C4-2B (cell line): Measurements from ENCODE around the gene RFTN1.

ENCODE experiments used
- H3K27ac ChIP-seq: fragments of 450-650 bp; 2 replicates; pipeline ENCODE4 v1.5.1; 2017
- ZFX ChIP-seq: fragments of 450-650 bp; IDR thresholded peaks from 2 replicates; pipeline ENCODE4 v1.6.1; 2017
- TF ChIP-seq, protein P1 (sequence below): fragments of 450-650 bp; conservative IDR thresholded peaks from 2 replicates; pipeline ENCODE4 v1.5.1; 2017; ENCODE audit warnings: mild to moderate bottlenecking

RFTN1 gene

DNA sequence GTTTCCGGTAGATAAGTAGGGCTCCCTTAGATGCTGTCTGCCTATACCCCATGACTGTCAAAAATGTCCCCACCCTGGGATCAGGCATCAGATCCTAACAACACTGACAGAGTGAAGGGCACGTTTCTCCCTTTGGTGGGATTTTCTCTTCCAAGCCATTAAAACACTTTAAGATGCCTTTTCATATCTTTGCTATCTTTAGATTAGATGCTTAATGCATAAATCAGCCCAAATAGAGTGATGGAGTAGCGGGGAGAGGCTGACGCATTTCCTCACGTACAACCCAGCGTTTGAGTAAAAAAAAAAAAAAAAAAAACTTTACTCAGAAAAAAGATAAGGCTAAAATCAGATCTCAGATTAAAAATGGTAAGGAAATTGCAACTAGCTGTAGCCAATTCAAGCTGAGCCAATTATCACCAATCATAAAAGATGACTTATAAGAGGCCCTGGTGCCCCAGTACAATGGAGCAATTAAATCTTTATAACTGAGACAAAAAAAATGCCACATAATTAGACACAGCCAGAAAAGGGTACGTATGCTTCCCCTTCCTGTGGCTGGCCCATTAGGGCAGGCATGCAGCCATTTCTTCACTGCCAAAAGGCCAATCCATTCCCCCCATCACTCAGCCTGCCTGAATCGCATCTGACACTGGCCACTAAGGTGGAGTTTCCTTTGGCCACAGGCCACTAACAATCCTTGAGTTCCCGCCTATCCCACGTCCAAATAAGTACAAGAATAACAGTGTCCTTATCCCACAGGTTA is 45.0 kb downstream of the RFTN1 start:
- H3K27ac ChIP-seq = no peak overlapping the region
- TF ChIP-seq ZFX = no peak

DNA sequence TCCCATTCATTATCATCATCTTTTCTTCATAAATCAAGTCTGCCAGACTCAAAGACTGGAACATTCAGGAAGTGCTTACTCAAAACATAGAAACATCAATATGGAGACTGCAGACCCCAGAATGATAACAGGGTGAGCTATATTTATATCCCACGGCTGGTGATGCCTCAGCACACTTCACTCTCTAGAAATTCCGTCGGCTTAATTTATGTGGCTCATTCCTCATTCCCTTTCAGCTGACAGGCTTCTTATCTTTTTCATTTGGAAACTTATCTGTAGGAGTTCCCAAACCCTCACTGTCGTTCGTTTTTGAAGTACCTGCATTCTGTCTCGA is 45.5 kb downstream of the RFTN1 start:
- TF ChIP-seq, protein P1, sequence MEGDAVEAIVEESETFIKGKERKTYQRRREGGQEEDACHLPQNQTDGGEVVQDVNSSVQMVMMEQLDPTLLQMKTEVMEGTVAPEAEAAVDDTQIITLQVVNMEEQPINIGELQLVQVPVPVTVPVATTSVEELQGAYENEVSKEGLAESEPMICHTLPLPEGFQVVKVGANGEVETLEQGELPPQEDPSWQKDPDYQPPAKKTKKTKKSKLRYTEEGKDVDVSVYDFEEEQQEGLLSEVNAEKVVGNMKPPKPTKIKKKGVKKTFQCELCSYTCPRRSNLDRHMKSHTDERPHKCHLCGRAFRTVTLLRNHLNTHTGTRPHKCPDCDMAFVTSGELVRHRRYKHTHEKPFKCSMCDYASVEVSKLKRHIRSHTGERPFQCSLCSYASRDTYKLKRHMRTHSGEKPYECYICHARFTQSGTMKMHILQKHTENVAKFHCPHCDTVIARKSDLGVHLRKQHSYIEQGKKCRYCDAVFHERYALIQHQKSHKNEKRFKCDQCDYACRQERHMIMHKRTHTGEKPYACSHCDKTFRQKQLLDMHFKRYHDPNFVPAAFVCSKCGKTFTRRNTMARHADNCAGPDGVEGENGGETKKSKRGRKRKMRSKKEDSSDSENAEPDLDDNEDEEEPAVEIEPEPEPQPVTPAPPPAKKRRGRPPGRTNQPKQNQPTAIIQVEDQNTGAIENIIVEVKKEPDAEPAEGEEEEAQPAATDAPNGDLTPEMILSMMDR = no peak
- no peak for TF ChIP-seq ZFX
- no peak overlapping the region for H3K27ac ChIP-seq

DNA sequence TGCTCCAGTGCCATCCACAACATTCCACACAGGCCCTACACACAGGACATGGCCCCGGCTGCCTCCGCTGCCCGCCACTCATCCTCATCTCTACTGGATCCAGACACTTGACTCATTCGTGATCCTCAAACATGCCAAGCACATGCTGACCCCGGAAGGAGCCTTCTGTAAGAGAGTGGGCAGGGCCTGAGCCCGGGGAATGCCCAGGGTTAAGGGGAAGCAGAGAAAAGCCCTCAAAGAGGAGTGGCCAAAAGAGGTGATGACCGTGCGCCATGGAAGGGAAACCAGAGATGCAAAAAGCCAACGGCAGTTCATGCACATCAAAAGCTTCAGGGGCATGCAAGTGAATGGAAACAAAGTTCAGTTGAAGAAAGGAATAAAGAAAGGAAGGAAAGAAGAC is 46.1 kb downstream of the RFTN1 start:
- TF ChIP-seq, protein P1 = no peak
- no peak for TF ChIP-seq ZFX
- H3K27ac ChIP-seq = no peak overlapping the region

DNA sequence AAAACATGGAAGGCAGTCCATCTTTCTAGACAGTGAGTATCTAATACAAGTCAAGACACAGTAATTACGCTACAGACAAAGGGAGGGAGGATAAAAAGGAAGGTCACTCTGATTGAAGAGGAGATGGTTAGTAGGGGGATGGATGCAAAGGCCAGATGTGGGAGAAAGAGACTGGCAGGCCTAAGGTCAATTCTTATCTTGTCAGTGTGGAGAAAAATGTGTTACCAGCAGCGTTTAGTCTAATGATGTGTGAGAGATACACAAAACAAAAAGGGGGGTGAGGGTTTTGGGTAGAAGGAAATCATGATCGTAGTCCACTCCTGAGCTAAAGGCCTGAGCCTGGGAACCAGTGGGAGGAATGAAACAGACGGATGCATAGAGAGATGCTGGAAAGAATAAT is 46.7 kb downstream of the RFTN1 start:
- TF ChIP-seq, protein P1 = no peak
- no peak for TF ChIP-seq ZFX
- no peak overlapping the region for H3K27ac ChIP-seq

DNA sequence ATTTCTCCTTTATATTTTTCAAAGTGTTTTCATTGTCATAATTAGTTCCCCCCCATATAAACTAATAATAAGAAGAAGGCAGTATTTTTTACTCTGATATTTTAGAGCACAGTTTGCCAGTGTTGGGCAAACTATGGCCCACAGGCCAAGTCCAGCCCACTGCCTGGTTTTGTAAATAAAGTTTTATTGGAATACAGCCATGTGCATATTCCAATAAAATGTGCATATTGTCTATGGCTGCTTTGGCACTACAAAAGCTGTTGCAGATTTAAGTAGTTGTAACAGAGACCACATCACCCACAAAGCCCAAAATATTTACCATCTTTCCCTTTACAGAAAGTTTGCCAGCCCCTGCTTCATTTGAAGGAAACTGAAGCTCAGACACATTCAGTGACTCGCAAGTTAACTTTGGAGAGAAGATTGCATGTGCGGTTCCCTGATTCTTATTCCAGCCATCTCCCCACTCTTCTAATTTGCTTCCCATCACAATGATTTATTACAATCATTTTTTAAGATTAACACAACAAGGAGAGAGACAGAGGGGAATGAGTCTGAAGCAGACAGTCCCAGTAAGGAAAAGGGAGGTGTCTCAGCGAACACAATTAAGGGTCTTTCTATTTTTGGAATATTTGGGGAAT is 48.9 kb downstream of the RFTN1 start:
- TF ChIP-seq, protein P1 = no peak
- no peak for TF ChIP-seq ZFX
- H3K27ac ChIP-seq = no peak overlapping the region

DNA sequence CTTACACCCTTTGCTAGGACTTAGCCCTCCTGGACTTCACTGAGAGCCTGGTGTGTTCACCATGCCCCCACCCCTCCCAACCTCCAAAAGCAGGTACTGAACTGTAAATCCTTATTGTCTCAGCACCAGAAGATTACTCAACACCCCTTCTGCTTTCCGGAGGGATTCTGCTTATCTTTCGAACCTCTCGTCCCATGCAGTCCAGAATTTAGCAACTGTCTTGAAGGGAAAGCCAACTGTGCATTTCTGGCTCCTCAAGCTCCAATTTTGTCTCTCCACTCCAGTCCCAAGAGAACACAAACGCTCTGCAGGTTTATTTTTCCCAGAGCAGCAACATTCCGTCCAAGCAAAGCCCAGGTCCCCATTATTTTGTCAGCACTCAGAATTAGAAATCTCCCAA is 49.6 kb downstream of the RFTN1 start:
- no peak overlapping the region for H3K27ac ChIP-seq
- no peak for TF ChIP-seq ZFX
- TF ChIP-seq, protein P1 = no peak

DNA sequence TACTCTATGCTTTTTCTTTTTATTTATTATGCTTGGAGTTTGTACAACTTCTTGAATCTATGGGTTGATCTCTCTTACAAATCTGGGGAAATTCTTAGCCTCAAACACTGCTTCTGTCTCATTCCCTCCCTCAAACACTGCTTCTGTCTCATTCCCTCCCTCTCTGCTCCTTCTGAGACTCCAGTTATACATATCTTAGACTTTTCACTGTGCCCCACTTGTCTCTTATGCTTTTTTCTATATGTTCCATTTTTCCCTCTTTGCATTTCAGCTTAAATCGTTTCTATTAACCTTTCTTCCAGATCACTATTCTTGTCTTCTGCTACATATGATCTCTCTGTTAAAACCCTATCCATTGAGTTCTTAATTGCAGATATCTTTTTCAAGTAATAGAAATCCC is 50.4 kb downstream of the RFTN1 start:
- no peak overlapping the region for H3K27ac ChIP-seq
- TF ChIP-seq, protein P1 = no peak
- TF ChIP-seq ZFX = no peak

DNA sequence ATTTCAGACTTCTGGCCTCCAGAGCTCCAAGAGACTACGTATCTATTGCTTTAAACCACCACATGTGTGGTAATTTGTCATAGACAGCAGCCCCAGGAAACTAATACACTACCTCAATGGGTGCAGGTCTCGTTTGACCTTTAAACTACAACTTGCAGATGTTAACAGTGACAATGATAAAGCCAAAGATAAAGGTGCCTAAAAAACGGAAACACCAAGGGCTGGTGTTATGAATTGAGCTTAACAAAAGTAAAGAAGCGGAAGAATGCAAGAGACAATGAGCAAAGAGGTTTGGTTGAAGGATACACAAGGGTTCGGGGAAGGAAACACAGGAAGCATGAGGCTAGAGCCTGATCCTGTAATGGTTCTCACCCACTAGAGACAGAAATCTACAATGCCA is 50.8 kb downstream of the RFTN1 start:
- TF ChIP-seq ZFX = no peak
- no peak overlapping the region for H3K27ac ChIP-seq
